ENCODE measurements around the gene KCNQ2.

The KCNQ2 gene

DNA sequence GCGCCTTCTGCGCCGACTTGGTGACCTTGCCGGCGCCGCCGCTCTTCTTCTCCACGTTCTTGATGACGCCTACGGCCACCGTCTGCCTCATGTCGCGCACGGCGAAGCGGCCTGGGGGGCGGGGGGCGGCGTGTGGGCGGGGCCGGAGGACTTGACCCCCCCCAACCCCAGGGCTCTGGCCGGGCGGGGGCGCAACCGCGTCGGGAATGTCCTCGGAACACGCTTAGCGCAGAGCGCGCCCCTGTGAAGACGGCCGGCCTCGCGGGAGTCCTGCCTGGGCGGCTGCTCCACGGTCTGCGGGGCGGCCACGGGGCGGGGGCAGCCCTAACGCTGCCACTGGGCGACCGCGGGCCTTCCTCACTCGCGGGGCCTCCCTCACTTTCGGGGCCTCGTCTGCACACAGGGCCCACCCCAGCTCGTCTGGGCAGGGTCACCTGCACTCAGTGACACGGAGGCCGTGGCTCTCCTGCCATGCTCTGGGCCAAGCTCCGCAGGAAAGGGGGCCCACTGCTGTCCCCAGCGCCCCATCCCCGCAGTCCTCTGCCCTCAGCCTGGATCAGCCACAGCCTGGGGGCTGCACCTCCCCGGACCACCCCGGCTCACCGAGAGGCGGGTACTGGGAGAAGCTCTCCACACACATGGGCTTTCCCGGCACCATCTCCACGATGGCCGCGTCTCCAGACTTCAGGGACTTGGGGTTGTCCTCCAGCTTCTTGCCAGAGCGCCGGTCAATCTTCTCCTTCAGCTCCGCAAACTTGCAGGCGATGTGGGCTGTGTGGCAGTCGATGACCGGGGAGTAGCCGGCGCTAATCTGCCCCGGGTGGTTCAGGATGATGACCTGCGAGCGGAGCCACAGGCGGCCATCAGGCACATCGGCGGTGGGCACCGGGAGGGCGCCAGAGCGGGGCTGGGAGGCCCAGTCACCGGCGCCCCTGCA, 16.1 kb upstream of the KCNQ2 start:
- TF ChIP-seq CEBPB (IDR thresholded peaks at IDR 0.05) (no peak), TAF1 (IDR thresholded peaks at IDR 0.05; ENCODE audit: low read depth) (no peak), ZBTB7A (IDR thresholded peaks at IDR 0.05; ENCODE audit: low read depth) (no peak), CREB1 (IDR thresholded peaks at IDR 0.05; ENCODE audit: low read depth) (no peak), USF1 (IDR thresholded peaks at IDR 0.05) (no peak), YY1 (IDR thresholded peaks at IDR 0.05; ENCODE audit: low read depth) (no peak), TCF12 (IDR thresholded peaks at IDR 0.05; ENCODE audit: low read depth) (no peak), NFIC (IDR thresholded peaks at IDR 0.05) (no peak), MAX (IDR thresholded peaks at IDR 0.05) (no peak), EP300 (IDR thresholded peaks at IDR 0.05; ENCODE audit: borderline replicate concordance) (no peak), TEAD4 (IDR thresholded peaks at IDR 0.05) (no peak)
- TF ChIP-seq, protein P1, sequence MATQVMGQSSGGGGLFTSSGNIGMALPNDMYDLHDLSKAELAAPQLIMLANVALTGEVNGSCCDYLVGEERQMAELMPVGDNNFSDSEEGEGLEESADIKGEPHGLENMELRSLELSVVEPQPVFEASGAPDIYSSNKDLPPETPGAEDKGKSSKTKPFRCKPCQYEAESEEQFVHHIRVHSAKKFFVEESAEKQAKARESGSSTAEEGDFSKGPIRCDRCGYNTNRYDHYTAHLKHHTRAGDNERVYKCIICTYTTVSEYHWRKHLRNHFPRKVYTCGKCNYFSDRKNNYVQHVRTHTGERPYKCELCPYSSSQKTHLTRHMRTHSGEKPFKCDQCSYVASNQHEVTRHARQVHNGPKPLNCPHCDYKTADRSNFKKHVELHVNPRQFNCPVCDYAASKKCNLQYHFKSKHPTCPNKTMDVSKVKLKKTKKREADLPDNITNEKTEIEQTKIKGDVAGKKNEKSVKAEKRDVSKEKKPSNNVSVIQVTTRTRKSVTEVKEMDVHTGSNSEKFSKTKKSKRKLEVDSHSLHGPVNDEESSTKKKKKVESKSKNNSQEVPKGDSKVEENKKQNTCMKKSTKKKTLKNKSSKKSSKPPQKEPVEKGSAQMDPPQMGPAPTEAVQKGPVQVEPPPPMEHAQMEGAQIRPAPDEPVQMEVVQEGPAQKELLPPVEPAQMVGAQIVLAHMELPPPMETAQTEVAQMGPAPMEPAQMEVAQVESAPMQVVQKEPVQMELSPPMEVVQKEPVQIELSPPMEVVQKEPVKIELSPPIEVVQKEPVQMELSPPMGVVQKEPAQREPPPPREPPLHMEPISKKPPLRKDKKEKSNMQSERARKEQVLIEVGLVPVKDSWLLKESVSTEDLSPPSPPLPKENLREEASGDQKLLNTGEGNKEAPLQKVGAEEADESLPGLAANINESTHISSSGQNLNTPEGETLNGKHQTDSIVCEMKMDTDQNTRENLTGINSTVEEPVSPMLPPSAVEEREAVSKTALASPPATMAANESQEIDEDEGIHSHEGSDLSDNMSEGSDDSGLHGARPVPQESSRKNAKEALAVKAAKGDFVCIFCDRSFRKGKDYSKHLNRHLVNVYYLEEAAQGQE (IDR thresholded peaks at IDR 0.05; ENCODE audit: low read depth): no peak

DNA sequence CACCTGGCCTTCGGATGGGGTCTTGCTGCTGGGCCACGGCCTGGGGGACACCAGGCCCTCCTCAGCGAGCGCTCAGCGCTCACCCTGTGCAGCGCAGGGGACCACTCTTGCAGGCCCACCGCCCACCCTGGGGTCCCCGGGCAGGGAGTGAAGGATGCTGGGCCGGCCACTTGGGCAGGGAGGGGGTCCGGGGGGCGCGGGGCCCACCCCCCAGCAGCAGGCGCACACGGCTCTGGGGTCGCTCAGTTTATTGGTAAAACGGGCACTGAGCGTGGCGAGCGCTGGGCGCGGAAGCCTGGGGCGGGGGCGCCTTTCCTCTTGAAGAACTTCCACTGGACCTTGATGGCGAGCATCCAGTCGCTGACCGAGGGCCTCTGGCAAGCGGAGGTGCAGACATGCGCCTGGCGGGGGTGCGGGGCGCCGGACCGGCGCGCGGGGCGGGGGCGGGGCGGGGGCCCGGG, 15.4 kb upstream of the KCNQ2 start:
- TF ChIP-seq TAF1 (IDR thresholded peaks at IDR 0.05; ENCODE audit: low read depth) (no peak), USF1 (IDR thresholded peaks at IDR 0.05) (no peak), EGR1 (IDR thresholded peaks at IDR 0.05) (no peak), MAX (IDR thresholded peaks at IDR 0.05) (no peak), EP300 (IDR thresholded peaks at IDR 0.05; ENCODE audit: borderline replicate concordance) (no peak), RAD21 (IDR thresholded peaks at IDR 0.05; ENCODE audit: low read depth) (no peak), FOXM1 (IDR thresholded peaks at IDR 0.05; ENCODE audit: borderline replicate concordance, low read depth) (no peak), ZBTB7A (IDR thresholded peaks at IDR 0.05; ENCODE audit: low read depth) (no peak), YY1 (IDR thresholded peaks at IDR 0.05; ENCODE audit: low read depth) (no peak), NFIC (IDR thresholded peaks at IDR 0.05) (no peak), CEBPB (IDR thresholded peaks at IDR 0.05) (no peak), TCF12 (IDR thresholded peaks at IDR 0.05; ENCODE audit: low read depth) (no peak), TEAD4 (IDR thresholded peaks at IDR 0.05) (no peak), CREB1 (IDR thresholded peaks at IDR 0.05; ENCODE audit: low read depth) (no peak)
- TF ChIP-seq, protein P1 (IDR thresholded peaks at IDR 0.05; ENCODE audit: low read depth): no peak

DNA sequence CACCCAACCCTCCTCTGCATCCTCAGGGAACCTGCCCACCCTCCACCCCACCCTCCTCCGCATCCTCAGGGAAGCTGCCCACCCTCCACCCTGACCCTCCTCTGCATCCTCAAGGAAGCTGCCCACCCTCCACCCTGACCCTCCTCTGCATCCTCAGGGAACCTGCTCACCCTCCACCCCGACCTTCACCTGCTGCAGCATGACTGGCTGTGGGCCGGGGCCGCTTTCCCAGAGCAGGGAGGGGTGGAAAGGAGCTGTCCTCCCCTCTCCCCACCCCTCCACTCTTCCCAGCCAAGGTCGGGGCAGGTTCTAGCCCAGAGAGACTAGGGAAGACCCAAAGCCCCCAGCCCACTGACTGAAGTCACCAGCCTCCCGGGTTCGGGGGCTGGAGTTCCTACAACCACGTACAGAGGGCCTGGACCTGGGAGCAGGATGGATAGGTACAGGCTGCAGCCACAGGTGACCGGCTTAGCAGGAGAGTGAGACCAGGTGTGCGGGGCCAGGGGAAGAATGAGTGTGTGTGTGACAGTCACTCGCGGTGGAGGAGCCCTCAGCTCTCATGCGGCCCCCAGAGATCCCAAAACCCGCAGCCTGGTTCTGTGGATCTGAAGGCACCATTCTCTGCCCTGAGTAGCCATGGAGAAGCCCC, 14.8 kb upstream of the KCNQ2 start:
- no peak for TF ChIP-seq MAX (IDR thresholded peaks at IDR 0.05)

GRCh38 chr20:63486300-63486855, 13.9 kb upstream of the KCNQ2 start:
- TF ChIP-seq TCF12 (IDR thresholded peaks at IDR 0.05; ENCODE audit: low read depth) (no peak), EGR1 (IDR thresholded peaks at IDR 0.05) (no peak), CREB1 (IDR thresholded peaks at IDR 0.05; ENCODE audit: low read depth) (no peak), TEAD4 (IDR thresholded peaks at IDR 0.05) (no peak), MAX (IDR thresholded peaks at IDR 0.05) (no peak), ZBTB7A (IDR thresholded peaks at IDR 0.05; ENCODE audit: low read depth) (no peak), NFIC (IDR thresholded peaks at IDR 0.05) (no peak)
